ENCODE measurements around the gene ANKS3.

Gene ANKS3

GRCh38 chr16:4651827-4652226 is 82.2 kb downstream of the ANKS3 start:
- no peak for DNase-seq (ENCODE audit: low read depth in 2 of 2, low spot score in 1 of 2)

DNA sequence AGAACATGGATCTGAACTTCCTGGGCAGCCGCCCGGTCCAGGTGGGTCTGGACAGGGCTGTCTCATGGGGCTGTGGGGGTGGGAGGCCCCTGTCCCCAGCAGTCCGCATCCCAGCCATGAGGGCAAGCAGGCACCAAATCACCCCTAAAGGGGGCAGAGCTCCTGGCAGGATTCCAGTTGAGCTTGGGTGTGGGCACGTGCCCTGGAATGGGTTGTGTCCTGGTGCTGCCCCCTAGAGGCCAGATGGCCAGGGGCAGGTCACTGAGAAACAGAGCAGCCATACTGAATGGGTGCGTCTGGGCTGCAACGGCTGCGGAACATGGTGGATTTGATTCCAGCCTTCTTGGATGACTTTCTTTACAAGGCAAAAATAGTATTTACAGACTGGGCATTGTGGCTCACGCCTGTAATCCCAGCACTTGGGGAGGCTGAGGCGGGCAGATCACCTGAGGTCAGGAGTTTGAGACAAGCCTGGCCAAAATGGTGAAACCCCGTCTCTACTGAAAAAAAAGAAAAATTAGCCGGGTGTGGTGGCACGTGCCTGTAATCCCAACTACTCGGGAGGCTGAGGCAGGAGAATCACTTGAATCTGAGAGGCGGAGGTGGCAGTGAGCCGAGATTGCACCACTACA is 83.5 kb downstream of the ANKS3 start:
- DNase-seq (ENCODE audit: low read depth in 2 of 2, low spot score in 1 of 2) = peak; percentile 40 to 52

DNA sequence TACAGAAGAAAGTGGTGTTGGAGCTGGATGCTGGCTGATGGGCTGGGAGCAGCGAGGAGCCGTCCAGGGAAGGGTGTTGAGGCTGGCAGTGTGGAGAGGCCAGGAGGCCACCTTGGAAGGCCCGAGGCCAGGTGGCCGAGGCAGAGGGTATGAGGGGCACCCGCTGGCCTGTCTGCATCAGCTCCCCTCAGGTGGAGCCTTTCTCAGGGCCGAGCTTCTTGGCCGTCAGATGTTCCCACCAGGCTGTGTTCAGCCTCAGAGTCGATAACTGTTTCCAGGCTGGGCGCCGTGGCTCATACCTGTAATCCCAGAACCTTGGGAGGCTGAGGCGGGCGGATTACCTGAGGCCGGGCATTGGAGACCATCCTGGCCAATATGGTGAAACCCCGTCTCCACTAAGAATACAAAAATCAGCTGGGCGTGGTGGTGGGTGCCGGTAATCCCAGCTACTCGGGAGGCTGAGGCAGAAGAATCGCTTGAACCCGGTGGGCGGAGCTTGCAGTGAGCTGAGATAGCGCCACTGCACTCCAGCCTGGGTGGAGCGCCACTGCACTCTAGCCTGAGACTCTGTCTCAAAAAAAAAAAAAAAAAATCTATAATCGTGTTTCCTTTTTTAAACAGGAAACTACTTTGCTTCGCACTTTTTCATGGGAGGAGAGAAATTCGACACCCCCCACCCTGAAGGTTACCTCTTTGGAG is 84.2 kb downstream of the ANKS3 start:
- no peak for DNase-seq (ENCODE audit: low read depth in 2 of 2, low spot score in 1 of 2)

- no peak for DNase-seq (ENCODE audit: low read depth in 2 of 2, low spot score in 1 of 2)
These were observed 85.2 kb downstream of the ANKS3 start for GRCh38 chr16:4648917-4649316.

DNA sequence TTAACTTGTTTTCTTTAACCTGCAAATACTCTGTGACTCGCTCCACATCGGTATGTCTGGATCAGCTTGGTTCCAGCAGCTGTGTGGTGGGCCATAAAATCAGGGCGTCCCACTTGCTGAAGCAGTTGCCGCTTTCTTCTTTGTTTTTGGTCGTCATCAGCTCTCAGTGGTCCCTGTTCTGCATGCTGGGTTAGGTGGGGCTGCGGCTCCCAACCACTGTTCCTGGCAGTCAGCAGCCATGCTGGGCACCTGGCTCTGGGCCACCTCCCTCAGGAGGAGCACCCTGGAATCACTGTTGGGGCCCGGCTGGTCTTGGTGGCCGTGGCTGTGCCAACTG is 86.5 kb downstream of the ANKS3 start:
- no peak for DNase-seq (ENCODE audit: low read depth in 2 of 2, low spot score in 1 of 2)

DNA sequence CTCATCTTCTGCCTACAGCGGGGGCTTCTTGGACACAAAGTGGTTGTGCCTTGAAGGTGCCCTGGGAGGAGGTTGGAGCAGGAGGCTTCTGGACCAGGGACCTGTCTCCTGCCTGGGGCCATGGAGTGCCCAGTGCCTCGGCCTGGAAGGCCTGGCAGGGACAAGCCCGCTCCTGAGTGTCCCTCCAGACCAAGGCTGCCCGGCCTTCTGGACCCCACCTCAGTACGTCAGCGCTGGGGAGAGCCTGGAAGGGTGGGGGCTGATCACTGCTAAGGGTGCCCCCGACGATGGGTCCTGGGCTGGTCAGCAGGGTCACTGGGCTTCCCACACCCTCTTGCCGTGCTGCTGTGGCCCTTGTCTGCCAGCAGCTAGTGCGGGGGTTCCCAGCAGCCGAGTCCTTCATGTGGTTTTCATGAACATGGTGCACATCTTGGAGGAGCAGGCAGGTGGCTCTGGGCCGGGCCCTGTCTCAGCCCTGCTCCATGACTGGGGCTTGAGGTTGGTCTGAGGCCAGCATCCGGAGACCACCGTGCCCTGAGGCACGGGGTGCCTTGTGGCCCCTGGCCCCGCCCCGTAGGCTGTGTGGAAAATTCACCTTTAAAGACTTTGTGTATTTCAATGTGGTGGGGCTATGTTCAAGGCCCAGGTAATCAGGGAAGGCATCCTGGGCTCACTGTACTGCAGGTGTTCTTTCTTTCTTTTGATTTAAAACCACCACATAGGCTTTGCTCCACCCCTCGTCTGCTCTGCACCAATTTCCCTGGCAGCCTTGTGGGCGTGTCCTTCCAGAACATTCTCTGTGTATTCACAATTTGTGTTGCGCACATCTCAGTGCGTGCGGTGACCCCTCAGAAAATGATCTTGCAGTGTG is 87.1 kb downstream of the ANKS3 start:
- no peak for DNase-seq (ENCODE audit: low read depth in 2 of 2, low spot score in 1 of 2)
